Ovary (tissue), 3 donors: ENCODE measurements around the gene DNAJC18.

ENCODE experiments used
- CTCF ChIP-seq, 3 donors: fragments of 450-650 bp in 2 of 3; fragments of 200-600 bp in 1 of 3; IDR thresholded peaks; one replicate each; pipeline versions ENCODE4 v1.5.1 to v1.8.0; 2016 to 2022; ENCODE audit warnings: antibody characterized with exemption in 3 of 3, mild to moderate bottlenecking in 1 of 3
- EP300 ChIP-seq: sonication (generic); formaldehyde crosslinking; IDR thresholded peaks from one replicate; pipeline ENCODE4 v1.6.1; 2017; ENCODE audit warnings: antibody characterized with exemption
- POLR2A ChIP-seq: fragments of 450-650 bp; IDR thresholded peaks from one replicate; pipeline ENCODE4 v1.6.1; 2017; ENCODE audit warnings: antibody characterized with exemption, mild to moderate bottlenecking, moderate library complexity
- donor health status: DM: no; HTN: no; CAD: no.

GRCh38 chr5:139403787-139404483 lies 35.4 kb downstream of the DNAJC18 start, which contains the start of gene SPATA24:
- TF ChIP-seq CTCF (IDR thresholded peaks at IDR 0.05) (no peak), POLR2A (peak; percentile 43), EP300 (peak; percentile 48)
